Measurements from ENCODE around the gene ZNF407. TPM values are rescaled to one million over a fixed set of nuclear protein-coding genes. Genes with fewer than 3 reads are reported as not detected.
"Not testable (repeated sequence)": the region's sequence is repeated elsewhere in the genome, so short reads cannot be mapped to it uniquely, and the experiment has no call there.

The ZNF407 gene
- total and polyA plus RNA-seq, 4 donors = 1.3 to 21.1 (median 9.5) TPM

DNA sequence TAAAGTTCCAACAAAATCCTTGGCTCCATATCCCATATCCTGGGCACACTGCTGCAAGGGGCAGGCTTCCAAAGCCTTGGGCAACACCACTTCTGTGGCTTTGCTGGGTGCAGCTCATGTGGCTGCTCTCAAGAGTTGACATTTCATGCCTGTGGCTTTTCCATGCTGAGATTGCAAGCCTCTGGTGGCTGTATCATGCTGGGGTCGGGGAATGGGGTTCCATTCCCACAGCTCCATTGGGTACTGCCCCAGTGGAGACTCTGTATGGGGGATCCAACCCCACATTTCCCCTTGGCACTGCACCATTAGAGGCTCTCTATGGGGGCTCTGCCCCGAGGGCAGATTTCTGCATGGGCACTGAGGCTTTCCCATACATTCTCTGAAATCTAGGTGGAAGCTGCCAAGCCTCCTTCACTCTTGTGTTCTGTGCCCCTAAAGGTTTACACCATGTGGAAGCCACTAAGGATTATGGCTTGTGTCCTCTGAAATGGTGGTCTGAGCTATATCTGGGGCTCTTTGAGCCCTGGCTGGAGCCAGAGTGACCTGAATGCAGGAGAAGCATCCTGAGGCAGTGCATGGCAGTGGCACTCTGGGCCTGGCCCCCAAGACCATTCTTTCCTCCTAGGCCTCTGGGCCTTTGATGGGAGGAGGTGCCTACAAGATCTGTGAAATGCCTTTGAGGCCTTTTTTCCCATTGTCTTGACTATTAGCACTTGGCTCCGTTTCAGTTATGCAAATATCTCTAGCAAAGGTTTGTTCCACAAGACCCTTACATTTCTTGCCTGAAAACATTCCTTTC is 503.4 kb downstream of the ZNF407 start:
- H3K4me3 ChIP-seq (ENCODE audit: low read length in 2 of 2) = no peak overlapping the region
- H3K27me3 ChIP-seq (ENCODE audit: control insufficient read depth in 1 of 2, insufficient read depth in 2 of 2, low read length in 1 of 2) = no peaks in the 10 kb centered on the region
- intact Hi-C loops (cut with DNase I) = loop anchor here in 1 of 2 donors (10.0 kb wide), 1 partner anchor 64 kb away; no protein-coding TSS in a partner anchor
- peaks cover 6% of the 10 kb centered on the region for H3K9me3 ChIP-seq (ENCODE audit: control insufficient read depth, low read length)
- no peak for DNase-seq
- no peak overlapping the region for H3K27ac ChIP-seq (ENCODE audit: low read depth in 1 of 2, low read length in 2 of 2)
- no peak for ATAC-seq (ENCODE audit: low FRiP score)
- WGBS, 2 donors = 88 to 93% methylated on average over 3 of the region's 3 CpGs
- no peaks in the 10 kb centered on the region for H3K36me3 ChIP-seq (ENCODE audit: control insufficient read depth in 1 of 2, insufficient read depth in 2 of 2, low read length in 1 of 2)
- H3K4me1 ChIP-seq (ENCODE audit: control insufficient read depth in 1 of 2, insufficient read depth in 2 of 2, low read length in 2 of 2) = no peaks in the 10 kb centered on the region

DNA sequence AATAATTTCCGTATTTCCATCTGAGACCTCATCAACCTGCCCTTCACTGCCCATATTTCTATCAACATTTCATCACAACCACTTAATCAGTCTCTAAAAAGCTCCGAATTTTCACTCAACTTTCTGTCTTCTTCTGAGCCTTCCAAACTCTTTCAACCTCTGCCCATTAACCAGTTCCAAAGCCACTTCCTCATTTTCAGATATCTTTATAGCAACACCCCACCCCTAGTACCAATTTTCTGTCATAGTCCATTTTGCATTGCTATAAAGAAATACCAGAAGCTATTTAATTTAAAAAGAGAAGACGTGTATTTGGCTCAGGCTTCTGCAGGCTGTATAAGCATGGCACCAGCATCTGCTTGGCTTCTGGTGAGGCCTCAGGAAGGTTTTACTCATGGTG is 504.2 kb downstream of the ZNF407 start:
- no peaks in the 10 kb centered on the region for H3K4me1 ChIP-seq (ENCODE audit: control insufficient read depth in 1 of 2, insufficient read depth in 2 of 2, low read length in 2 of 2)
- DNase-seq (no peak), ATAC-seq (ENCODE audit: low FRiP score) (no peak)
- H3K27me3 ChIP-seq (ENCODE audit: control insufficient read depth in 1 of 2, insufficient read depth in 2 of 2, low read length in 1 of 2) = no peaks in the 10 kb centered on the region
- no peak overlapping the region for H3K27ac ChIP-seq (ENCODE audit: low read depth in 1 of 2, low read length in 2 of 2)
- H3K9me3 ChIP-seq (ENCODE audit: control insufficient read depth, low read length) = peaks cover 6% of the 10 kb centered on the region
- H3K4me3 ChIP-seq (ENCODE audit: low read length in 2 of 2) = no peak overlapping the region
- H3K36me3 ChIP-seq (ENCODE audit: control insufficient read depth in 1 of 2, insufficient read depth in 2 of 2, low read length in 1 of 2) = no peaks in the 10 kb centered on the region
- intact Hi-C loops (cut with DNase I) = loop anchor here in 1 of 2 donors (10.0 kb wide), 1 partner anchor 63 kb away; no protein-coding TSS in a partner anchor
- WGBS, 2 donors = 65 to 82% methylated on average over 3 of the region's 3 CpGs

DNA sequence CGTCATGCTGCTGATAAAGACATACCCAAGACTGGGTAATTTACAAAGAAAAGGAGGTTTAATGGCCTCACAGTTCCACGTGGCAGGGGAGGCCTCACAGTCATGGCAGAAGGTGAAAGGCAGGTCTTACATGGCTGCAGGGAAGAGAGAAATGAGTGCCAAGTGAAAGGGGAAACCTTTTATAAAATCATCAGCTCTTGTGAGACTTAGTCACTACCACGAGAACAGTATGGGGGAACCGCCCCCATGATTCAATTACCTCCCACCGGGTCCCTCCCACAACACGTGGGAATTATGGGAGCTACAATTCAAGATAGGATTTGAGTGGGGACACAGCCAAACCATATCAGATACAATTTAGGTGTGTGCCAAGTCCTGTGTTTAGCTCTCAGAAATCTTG is 506.4 kb downstream of the ZNF407 start:
- H3K27me3 ChIP-seq (ENCODE audit: control insufficient read depth in 1 of 2, insufficient read depth in 2 of 2, low read length in 1 of 2); DNase-seq; H3K9me3 ChIP-seq (ENCODE audit: control insufficient read depth, low read length); H3K27ac ChIP-seq (ENCODE audit: low read depth in 1 of 2, low read length in 2 of 2); H3K4me1 ChIP-seq (ENCODE audit: control insufficient read depth in 1 of 2, insufficient read depth in 2 of 2, low read length in 2 of 2); H3K36me3 ChIP-seq (ENCODE audit: control insufficient read depth in 1 of 2, insufficient read depth in 2 of 2, low read length in 1 of 2); H3K4me3 ChIP-seq (ENCODE audit: low read length in 2 of 2); ATAC-seq (ENCODE audit: low FRiP score): not testable (repeated sequence)
- 69 to 72% methylated on average over 6 of the region's 6 CpGs for WGBS, 2 donors
- intact Hi-C loops (cut with DNase I) = loop anchor here in 1 of 2 donors (10.0 kb wide), 1 partner anchor 61 kb away; no protein-coding TSS in a partner anchor

DNA sequence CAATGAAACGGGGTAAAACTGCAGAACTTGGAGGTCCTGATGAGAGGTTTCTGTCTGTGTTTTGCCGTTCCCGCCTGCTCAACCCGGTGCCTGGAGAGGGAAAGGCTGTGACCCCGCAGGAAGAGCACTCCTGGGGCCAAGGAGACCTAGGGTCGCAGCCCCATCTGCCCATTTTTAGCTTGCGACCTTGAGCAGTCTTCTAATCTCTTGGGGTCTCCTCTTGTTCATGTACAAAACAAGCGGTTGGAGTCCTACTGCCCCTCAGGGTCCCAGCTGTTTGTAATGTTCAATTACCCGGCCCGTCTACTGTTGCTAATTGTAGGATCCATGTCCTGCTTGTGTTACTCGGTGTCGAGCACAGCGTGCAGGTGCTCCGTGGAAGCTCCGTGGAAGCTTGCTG is 506.8 kb downstream of the ZNF407 start:
- Histone ChIP-seq H3K27me3 (ENCODE audit: control insufficient read depth in 1 of 2, insufficient read depth in 2 of 2, low read length in 1 of 2) (no peaks in the 10 kb centered on the region), H3K36me3 (ENCODE audit: control insufficient read depth in 1 of 2, insufficient read depth in 2 of 2, low read length in 1 of 2) (no peaks in the 10 kb centered on the region), H3K4me1 (ENCODE audit: control insufficient read depth in 1 of 2, insufficient read depth in 2 of 2, low read length in 2 of 2) (no peaks in the 10 kb centered on the region), H3K4me3 (ENCODE audit: low read length in 2 of 2) (no peak overlapping the region), H3K9me3 (ENCODE audit: control insufficient read depth, low read length) (no peaks in the 10 kb centered on the region), H3K27ac (ENCODE audit: low read depth in 1 of 2, low read length in 2 of 2) (no peak overlapping the region)
- ATAC-seq (ENCODE audit: low FRiP score) (no peak), DNase-seq (no peak)
- intact Hi-C loops (cut with DNase I) = loop anchor here in 1 of 2 donors (10.0 kb wide), 1 partner anchor 60 kb away; no protein-coding TSS in a partner anchor
- 89 to 90% methylated on average over 15 of the region's 15 CpGs for WGBS, 2 donors

DNA sequence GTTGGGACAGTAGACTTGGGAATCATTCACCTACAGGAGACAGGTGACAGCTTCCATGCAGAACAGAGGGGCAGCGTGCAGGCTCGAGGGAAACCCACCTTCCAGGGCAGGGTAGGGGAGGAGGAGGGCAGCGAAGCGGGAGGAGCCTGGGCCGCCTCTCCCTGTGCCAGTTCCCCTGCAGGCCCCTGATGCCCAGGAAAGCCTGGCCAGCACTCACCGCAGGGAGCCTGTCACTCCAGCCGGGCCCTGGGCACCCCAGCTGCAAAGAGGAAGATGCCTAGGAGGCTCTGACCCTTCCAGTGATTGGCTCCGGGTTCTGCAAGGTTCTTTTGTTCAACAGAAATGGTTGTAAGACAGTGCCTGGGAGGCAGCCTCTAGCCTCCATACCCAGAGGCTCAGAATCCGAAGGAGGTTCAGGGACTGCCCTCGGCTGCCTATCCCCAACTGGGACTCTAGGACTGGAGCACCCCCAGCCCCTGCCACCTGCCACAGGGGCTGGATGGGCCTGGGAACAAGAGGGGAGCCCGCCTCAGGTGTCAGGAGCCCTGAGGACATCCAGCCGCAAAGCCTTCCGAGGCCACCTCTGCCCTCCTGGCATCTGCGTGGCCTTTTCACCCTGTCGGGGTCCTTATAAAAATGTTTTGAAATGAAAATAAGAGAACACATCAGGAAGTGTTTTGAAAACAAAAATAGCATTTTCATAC is 508.0 kb downstream of the ZNF407 start:
- ATAC-seq (ENCODE audit: low FRiP score) = no peak
- Histone ChIP-seq H3K27me3 (ENCODE audit: control insufficient read depth in 1 of 2, insufficient read depth in 2 of 2, low read length in 1 of 2) (no peaks in the 10 kb centered on the region), H3K4me1 (ENCODE audit: control insufficient read depth in 1 of 2, insufficient read depth in 2 of 2, low read length in 2 of 2) (no peaks in the 10 kb centered on the region), H3K9me3 (ENCODE audit: control insufficient read depth, low read length) (no peaks in the 10 kb centered on the region), H3K27ac (ENCODE audit: low read depth in 1 of 2, low read length in 2 of 2) (no peak overlapping the region), H3K36me3 (ENCODE audit: control insufficient read depth in 1 of 2, insufficient read depth in 2 of 2, low read length in 1 of 2) (no peaks in the 10 kb centered on the region), H3K4me3 (ENCODE audit: low read length in 2 of 2) (no peak overlapping the region)
- no peak for DNase-seq
- WGBS, 2 donors = 85% methylated on average over 15 of the region's 15 CpGs
- intact Hi-C loops (cut with DNase I) = loop anchor here in 1 of 2 donors (10.0 kb wide), 1 partner anchor 59 kb away; no protein-coding TSS in a partner anchor

DNA sequence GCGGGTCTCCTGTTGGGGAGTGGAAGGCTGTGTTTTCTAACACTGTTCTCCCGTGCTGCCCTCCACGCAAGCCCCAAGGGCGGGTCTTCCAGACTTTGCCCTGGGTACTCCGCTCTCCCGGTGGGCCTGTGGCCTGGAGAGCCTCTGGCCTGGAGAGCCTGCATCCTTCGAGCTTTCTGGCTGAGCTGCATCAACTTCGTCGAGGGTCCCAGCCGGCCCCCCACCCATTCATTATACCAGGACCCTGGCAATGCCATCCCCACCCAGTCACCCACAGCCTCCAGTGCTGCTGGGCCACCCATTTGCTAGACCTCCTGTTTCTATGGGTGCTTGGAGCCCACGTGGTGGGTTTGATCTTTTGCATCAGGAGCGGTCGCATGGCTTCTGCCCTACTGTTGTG is 509.1 kb downstream of the ZNF407 start:
- H3K4me3 ChIP-seq (ENCODE audit: low read length in 2 of 2) = no peak overlapping the region
- 88 to 91% methylated on average over 13 of the region's 13 CpGs for WGBS, 2 donors
- intact Hi-C loops (cut with DNase I) = loop anchor here in 1 of 2 donors (10.0 kb wide), 1 partner anchor 58 kb away; no protein-coding TSS in a partner anchor
- H3K27me3 ChIP-seq (ENCODE audit: control insufficient read depth in 1 of 2, insufficient read depth in 2 of 2, low read length in 1 of 2) = no peaks in the 10 kb centered on the region
- DNase-seq = no peak
- no peaks in the 10 kb centered on the region for H3K9me3 ChIP-seq (ENCODE audit: control insufficient read depth, low read length)
- H3K27ac ChIP-seq (ENCODE audit: low read depth in 1 of 2, low read length in 2 of 2) = no peak overlapping the region
- no peaks in the 10 kb centered on the region for H3K4me1 ChIP-seq (ENCODE audit: control insufficient read depth in 1 of 2, insufficient read depth in 2 of 2, low read length in 2 of 2)
- H3K36me3 ChIP-seq (ENCODE audit: control insufficient read depth in 1 of 2, insufficient read depth in 2 of 2, low read length in 1 of 2) = no peaks in the 10 kb centered on the region
- ATAC-seq (ENCODE audit: low FRiP score) = no peak

DNA sequence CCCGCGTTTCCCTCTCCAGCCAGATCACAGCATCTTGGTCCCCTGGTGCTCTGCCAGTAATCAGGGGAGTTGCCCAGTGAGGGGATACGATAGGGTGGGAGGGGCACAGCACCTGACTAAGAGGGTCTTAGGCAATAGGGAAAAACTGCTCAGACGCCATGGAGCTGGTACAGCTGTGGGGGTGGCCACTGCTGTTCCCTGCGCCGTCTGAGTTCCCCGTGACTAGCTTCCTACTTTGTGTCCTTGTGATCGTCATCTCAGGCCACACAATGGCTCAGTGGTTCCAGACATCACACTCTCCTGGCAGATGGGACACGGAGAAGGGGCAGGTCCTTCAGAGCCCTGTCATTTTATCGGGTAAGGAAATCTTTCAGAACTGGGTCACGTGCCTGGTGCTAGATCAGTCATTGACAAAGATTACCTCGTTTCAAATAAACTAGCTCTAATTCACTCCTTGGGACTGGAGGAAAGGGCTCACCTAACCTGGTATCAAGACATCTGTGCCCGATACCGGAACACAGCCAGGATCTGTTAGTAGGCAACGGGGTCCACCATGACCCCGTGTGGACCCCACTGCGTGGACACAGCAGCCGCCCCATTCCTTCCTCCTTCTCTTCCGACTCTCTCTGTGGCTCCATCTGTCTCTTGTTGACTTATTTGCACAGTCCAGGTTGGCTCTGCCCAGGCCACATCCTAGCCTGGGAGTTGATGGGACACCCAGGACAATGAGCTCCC is 509.7 kb downstream of the ZNF407 start:
- intact Hi-C loops (cut with DNase I) = loop anchor here in 1 of 2 donors (10.0 kb wide), 1 partner anchor 57 kb away; no protein-coding TSS in a partner anchor
- H3K36me3 ChIP-seq (ENCODE audit: control insufficient read depth in 1 of 2, insufficient read depth in 2 of 2, low read length in 1 of 2) = no peaks in the 10 kb centered on the region
- no peak overlapping the region for H3K27ac ChIP-seq (ENCODE audit: low read depth in 1 of 2, low read length in 2 of 2)
- H3K4me1 ChIP-seq (ENCODE audit: control insufficient read depth in 1 of 2, insufficient read depth in 2 of 2, low read length in 2 of 2) = no peaks in the 10 kb centered on the region
- H3K4me3 ChIP-seq (ENCODE audit: low read length in 2 of 2) = no peak overlapping the region
- H3K9me3 ChIP-seq (ENCODE audit: control insufficient read depth, low read length) = no peaks in the 10 kb centered on the region
- H3K27me3 ChIP-seq (ENCODE audit: control insufficient read depth in 1 of 2, insufficient read depth in 2 of 2, low read length in 1 of 2) = no peaks in the 10 kb centered on the region
- ATAC-seq (ENCODE audit: low FRiP score) (no peak), DNase-seq (no peak)
- 89% methylated on average over 19 of the region's 19 CpGs for WGBS, 2 donors

DNA sequence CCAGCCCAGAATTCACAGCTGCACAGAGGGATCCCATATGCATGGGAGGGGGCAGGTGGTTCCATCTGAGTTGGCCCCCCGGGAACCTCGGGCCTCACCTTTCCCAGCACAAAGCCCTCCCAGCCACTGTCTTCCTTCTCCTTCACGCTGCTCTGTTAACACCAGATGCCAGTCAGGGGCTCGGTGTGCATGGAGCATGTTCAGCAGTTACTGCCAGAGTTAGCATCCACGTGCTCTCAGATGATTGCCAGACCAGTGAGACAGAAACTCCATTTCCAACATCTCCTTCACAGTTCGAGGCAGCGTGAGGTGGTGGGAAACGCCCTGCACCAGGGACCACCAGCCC is 510.2 kb downstream of the ZNF407 start:
- Histone ChIP-seq H3K4me1 (ENCODE audit: control insufficient read depth in 1 of 2, insufficient read depth in 2 of 2, low read length in 2 of 2) (no peaks in the 10 kb centered on the region), H3K36me3 (ENCODE audit: control insufficient read depth in 1 of 2, insufficient read depth in 2 of 2, low read length in 1 of 2) (no peaks in the 10 kb centered on the region), H3K9me3 (ENCODE audit: control insufficient read depth, low read length) (no peaks in the 10 kb centered on the region), H3K4me3 (ENCODE audit: low read length in 2 of 2) (no peak overlapping the region), H3K27me3 (ENCODE audit: control insufficient read depth in 1 of 2, insufficient read depth in 2 of 2, low read length in 1 of 2) (no peaks in the 10 kb centered on the region), H3K27ac (ENCODE audit: low read depth in 1 of 2, low read length in 2 of 2) (no peak overlapping the region)
- WGBS, 2 donors = 77 to 79% methylated on average over 8 of the region's 8 CpGs
- ATAC-seq (ENCODE audit: low FRiP score) (no peak), DNase-seq (no peak)
- intact Hi-C loops (cut with DNase I) = loop anchor here in 1 of 2 donors (10.0 kb wide), 1 partner anchor 57 kb away; no protein-coding TSS in a partner anchor

All from aorta (tissue), 5 donors.